ENCODE measurements around the gene TAS2R60.
"Not testable (repeated sequence)": the region's sequence is repeated elsewhere in the genome, so short reads cannot be mapped to it uniquely, and the experiment has no call there.

TAS2R60 gene

GRCh38 chr7:143477501-143478150, 34.4 kb downstream of the TAS2R60 start, which contains the start of gene TAS2R41:
TAS2R41 (plus strand) TSS chr7:143477873; CDS start chr7:143477873, 0 bp downstream.
- no peak for DNase-seq (ENCODE audit: low read depth)

- DNase-seq (ENCODE audit: low read depth): no peak
These were observed 36.0 kb downstream of the TAS2R60 start for GRCh38 chr7:143479055-143479766.

DNA sequence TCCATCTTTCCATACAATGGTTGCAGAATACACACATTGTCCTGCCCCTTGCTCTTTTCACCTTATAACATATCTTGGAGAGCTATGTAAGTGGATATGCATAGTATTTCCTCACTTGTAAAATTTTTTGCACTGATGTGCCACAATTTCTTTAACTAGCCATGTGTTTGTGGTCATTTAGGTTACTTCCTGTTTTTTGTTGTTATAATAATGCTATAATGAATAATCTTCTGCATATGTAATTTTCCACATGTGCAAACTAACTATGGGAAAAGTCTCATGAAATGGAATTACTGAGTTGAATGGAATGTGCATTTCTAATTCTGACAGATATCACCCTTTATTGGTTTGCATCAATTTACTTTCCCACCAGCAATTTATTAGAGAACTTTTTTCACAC, 37.2 kb downstream of the TAS2R60 start:
- DNase-seq (ENCODE audit: low read depth): no peak

DNA sequence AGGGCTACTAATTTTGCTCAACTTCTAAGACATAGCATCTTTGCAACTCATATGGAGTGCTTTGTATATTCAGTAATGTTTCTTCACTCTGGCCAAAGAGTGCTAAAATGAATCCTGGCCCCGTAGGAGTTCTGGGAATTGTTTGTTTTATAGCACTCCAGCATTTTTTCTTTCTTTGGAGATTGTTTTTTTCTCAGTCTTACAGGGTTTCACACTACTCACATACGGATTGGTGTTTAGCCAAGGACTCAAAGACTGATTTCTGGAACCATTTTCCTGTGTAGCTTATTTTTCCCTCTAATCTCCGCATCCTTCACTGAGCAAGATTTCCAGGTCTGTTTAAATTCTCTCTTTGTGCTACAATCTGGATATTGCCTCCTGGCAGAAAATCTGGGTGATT, 40.9 kb downstream of the TAS2R60 start:
- no peak for DNase-seq (ENCODE audit: low read depth)

GRCh38 chr7:143485094-143485493, 41.8 kb downstream of the TAS2R60 start:
- no peak for DNase-seq (ENCODE audit: low read depth)

DNA sequence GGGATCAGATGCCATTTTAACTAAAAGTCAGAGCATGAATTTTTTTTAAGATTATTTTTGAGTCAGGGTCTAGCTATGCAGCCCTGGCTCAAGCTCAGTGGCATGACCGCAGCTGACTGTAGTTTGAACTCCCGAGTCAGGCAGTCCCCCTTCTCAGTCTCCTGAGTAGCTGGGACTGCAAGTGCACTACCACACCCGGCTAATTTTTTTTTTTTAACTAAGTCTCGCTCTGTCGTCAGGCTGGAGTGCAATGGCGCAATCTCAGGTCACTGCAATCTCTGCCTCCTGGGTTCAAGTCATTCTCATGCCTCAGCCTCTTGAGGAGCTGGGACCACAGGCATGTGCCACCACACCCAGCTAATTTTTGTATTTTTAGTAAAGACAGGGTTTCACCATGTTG, 42.2 kb downstream of the TAS2R60 start:
- DNase-seq (ENCODE audit: low read depth): no peak

GRCh38 chr7:143486266-143486665, 43.0 kb downstream of the TAS2R60 start:
- not testable (repeated sequence) for DNase-seq (ENCODE audit: low read depth)

GRCh38 chr7:143487061-143487460, 43.8 kb downstream of the TAS2R60 start:
- DNase-seq (ENCODE audit: low read depth): no peak

GRCh38 chr7:143487566-143487965, 44.3 kb downstream of the TAS2R60 start:
- no peak for DNase-seq (ENCODE audit: low read depth)

GRCh38 chr7:143490717-143491306, 47.6 kb downstream of the TAS2R60 start:
- DNase-seq (ENCODE audit: low read depth): no peak

DNA sequence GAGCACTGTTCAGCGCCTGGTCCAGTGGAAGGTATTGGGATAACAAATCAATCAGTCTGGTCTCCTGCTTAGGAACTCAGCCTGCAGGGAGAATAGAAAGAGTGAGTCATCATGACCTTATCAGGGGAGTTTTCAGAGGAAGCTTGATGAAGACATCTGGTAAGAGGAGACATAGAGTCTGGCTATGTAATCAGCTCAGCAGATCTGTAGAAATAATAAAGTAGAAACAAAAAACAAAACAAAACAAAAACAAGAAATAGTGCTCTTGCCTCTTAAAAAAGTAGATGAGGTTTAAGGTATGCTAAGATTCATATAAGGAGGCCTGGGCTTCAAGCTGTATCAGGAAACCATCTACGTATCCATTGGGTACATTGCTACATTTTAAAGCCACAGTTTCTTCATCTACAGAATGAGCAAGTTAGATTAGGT, 48.8 kb downstream of the TAS2R60 start:
- DNase-seq (ENCODE audit: low read depth): no peak

DNA sequence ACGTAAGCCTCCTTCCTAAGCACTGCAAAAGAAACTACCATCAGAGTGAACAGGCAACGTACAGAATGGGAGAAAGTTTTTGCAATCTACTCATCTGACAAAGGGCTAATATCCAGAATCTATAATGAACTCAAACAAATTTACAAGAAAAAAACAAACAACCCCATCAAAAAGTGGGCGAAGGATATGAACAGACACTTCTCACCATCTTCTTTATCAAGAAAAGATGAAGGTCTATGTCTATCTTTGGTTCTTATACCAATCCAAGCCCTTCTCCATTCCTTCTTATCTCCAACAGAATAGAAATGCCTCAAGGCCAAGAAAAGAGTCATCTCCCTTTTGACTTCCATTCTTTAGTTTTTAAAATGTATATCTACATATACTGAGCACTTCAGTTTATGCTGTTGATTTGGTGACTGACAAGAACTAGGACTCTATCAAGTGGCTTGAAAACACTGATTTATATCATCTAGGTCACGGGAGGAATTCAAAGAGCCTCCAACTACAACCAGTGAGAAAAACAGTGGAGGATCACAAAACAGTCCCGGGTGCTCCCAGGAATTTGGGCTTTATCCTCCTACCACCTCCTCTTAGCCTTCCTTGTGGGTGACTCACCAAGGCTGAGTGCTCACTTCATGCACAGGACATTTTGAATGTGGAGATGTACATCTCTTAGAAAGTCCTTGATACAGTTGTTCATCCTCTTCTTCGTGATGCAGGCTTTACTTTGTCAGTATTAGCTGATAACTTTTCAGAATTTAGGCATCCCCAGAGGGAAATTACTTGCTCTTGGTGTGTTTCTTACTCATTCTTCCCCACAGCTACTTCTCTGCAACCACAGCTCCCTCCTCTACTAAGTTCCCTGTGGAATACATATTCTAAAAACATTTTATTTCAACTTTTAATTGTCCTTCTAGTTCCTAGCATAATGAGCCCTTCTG, 49.8 kb downstream of the TAS2R60 start:
- no peak for DNase-seq (ENCODE audit: low read depth)

GRCh38 chr7:143493751-143494150, 50.5 kb downstream of the TAS2R60 start:
- no peak for DNase-seq (ENCODE audit: low read depth)
